ENCODE measurements around the gene EPOP. TPM values are rescaled to one million over a fixed set of nuclear protein-coding genes. Genes with fewer than 3 reads are reported as not detected.

The EPOP gene
- total and polyA plus RNA-seq, 2 of the 8 experiments (the other 6 are each of a cell fraction or from before 2014, with no cell fraction given), result 1.5 to 3.3 TPM

DNA sequence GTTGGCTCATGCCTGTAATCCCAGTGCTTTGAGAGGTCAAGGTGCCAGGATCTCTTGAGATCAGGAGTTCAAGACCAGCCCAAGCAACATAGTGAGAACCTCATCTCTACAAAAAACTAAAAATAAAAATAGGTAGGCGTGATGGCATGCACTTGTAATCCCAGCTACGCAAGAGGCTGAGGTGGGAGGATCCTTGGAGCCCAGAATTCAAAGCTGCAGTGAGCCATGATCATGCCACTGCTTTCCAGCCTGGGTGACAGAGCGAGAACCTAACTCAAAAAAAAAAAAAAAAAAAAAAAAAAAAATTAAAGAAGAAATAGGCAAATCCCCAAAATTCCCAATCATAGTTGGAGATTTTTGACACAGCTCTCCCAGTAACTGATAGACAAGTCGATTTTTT lies 36.8 kb downstream of the EPOP start:
- H3K4me3 ChIP-seq (ENCODE audit: extremely low read depth in 1 of 4, insufficient read depth in 2 of 4, low read depth in 3 of 4, low read length in 4 of 4), result no peak overlapping the region
- H3K27me3 ChIP-seq (replicated peaks in 1 of 4; ENCODE audit: control insufficient read depth in 3 of 4, extremely low read depth in 1 of 4, insufficient read depth in 3 of 4, low read length in 3 of 4), result no peaks in the 10 kb centered on the region
- no peak overlapping the region for H3K27ac ChIP-seq (ENCODE audit: low read depth, low read length)
- WGBS, 2 experiments (ENCODE audit: extremely low coverage in 1 of 2, insufficient coverage in 1 of 2, insufficient read length in 1 of 2, insufficient replicate concordance in 2 of 2, low coverage in 1 of 2, low lambda C conversion rate in 2 of 2, missing lambda C conversion rate in 1 of 2), result 86% methylated on average over 4 of the region's 4 CpGs; no CpG with 5 or more reads in 1 of the 2 experiments
- H3K4me1 ChIP-seq (replicated peaks in 1 of 4; ENCODE audit: control insufficient read depth in 3 of 4, insufficient read depth in 4 of 4, low read length in 3 of 4), result peaks cover 0 to 3% (median 2%) of the 10 kb centered on the region in 4 experiments; a peak in 3 of 7 replicates
- H4K8ac ChIP-seq (ENCODE audit: extremely low read depth, insufficient read depth, low read length), result no peak overlapping the region
- no peak overlapping the region for H3K14ac ChIP-seq (ENCODE audit: insufficient read length)
- FAIRE-seq, result no peak
- H3K4me2 ChIP-seq (ENCODE audit: insufficient read depth in 1 of 2, low read depth in 2 of 2, low read length in 2 of 2), result no peak overlapping the region
- H4K20me1 ChIP-seq (replicated peaks in 1 of 2; ENCODE audit: control insufficient read depth in 1 of 2, insufficient read depth in 2 of 2, low read length in 2 of 2), result no peaks in the 10 kb centered on the region
- no peak overlapping the region for H2BK15ac ChIP-seq (ENCODE audit: low read length)
- no peak overlapping the region for H3K9ac ChIP-seq (replicated peaks in 1 of 4; ENCODE audit: extremely low read depth in 1 of 4, low read depth in 3 of 4, low read length in 3 of 4)
- no peak overlapping the region for H2BK120ac ChIP-seq (replicated peaks; ENCODE audit: low read depth, low read length)
- CTCF ChIA-PET (ENCODE audit: partially characterized antibody), result interaction anchor here (1.6 kb wide), 1 partner anchor 33 kb away, joined by 5 read pairs; no protein-coding TSS in a partner anchor
- no peak overlapping the region for H3K56ac ChIP-seq (replicated peaks; ENCODE audit: insufficient read length, low read depth, low read length)
- no peak overlapping the region for H2BK12ac ChIP-seq (ENCODE audit: low read depth, low read length)
- H3K18ac ChIP-seq (ENCODE audit: extremely low read depth, low read length), result no peak overlapping the region
- H3K9me3 ChIP-seq (ENCODE audit: insufficient read depth in 2 of 2, low read depth in 1 of 2, low read length in 1 of 2), result no peaks in the 10 kb centered on the region
- H2AFZ ChIP-seq (ENCODE audit: low read length), result no peak overlapping the region
- H3K79me2 ChIP-seq (ENCODE audit: control insufficient read depth in 1 of 2, insufficient read depth in 2 of 2, low read length in 2 of 2), result no peaks in the 10 kb centered on the region
- no peak overlapping the region for H4K91ac ChIP-seq (replicated peaks; ENCODE audit: insufficient read length, low read length)
- no peak overlapping the region for H3K4ac ChIP-seq (replicated peaks; ENCODE audit: insufficient read length, low read depth, low read length)
- no peak overlapping the region for H4K5ac ChIP-seq (ENCODE audit: insufficient read length, low read depth, low read length)
- H3K23me2 ChIP-seq (ENCODE audit: low read depth, low read length), result no peaks in the 10 kb centered on the region
- no peaks in the 10 kb centered on the region for H3K79me1 ChIP-seq (ENCODE audit: low read depth, low read length)
- H2BK5ac ChIP-seq (ENCODE audit: low read depth, low read length), result no peak overlapping the region
- H2BK20ac ChIP-seq (ENCODE audit: low read length), result no peak overlapping the region
- no peak overlapping the region for H2AK5ac ChIP-seq (ENCODE audit: low read depth, low read length)
- no peaks in the 10 kb centered on the region for H3K36me3 ChIP-seq (ENCODE audit: control insufficient read depth in 2 of 4, insufficient read depth in 4 of 4, low read length in 3 of 4)
- POLR2A ChIA-PET (ENCODE audit: partially characterized antibody), result no interaction called here
- no peak for DNase-seq (ENCODE audit: low read depth in 1 of 2, low spot score in 2 of 2)
- no peak overlapping the region for H3K23ac ChIP-seq (ENCODE audit: insufficient read length)
- TF ChIP-seq RXRA (IDR thresholded peaks at IDR 0.05; ENCODE audit: insufficient read depth, low read depth, low read length) (no peak), TBP (IDR thresholded peaks at IDR 0.05; ENCODE audit: low read depth, low read length) (no peak), RAD21 (IDR thresholded peaks at IDR 0.05 in 1 of 2, conservative IDR thresholded peaks at IDR 0.05 in 1 of 2; ENCODE audit: low read depth in 2 of 2, low read length in 2 of 2) (no peak), ATF2 (IDR thresholded peaks at IDR 0.05; ENCODE audit: low read length) (no peak), CBX5 (IDR thresholded peaks at IDR 0.05; ENCODE audit: low read depth, low read length) (no peak), FOSL1 (IDR thresholded peaks at IDR 0.05; ENCODE audit: insufficient read depth, low read depth, low read length) (no peak), POLR2AphosphoS5 (IDR thresholded peaks at IDR 0.05; ENCODE audit: low read depth, low read length) (no peak), TAF7 (optimal IDR thresholded peaks at IDR 0.05; ENCODE audit: borderline replicate concordance, low read depth, low read length) (no peak), RBBP5 (IDR thresholded peaks at IDR 0.05; ENCODE audit: borderline replicate concordance, low read depth, low read length) (no peak), JUN (IDR thresholded peaks at IDR 0.05; ENCODE audit: low read depth, low read length) (no peak), EZH2 (IDR thresholded peaks at IDR 0.05; ENCODE audit: low read depth, low read length, severe bottlenecking) (no peak), TCF12 (IDR thresholded peaks at IDR 0.05; ENCODE audit: low read depth, low read length) (no peak), KDM5A (IDR thresholded peaks at IDR 0.05; ENCODE audit: low read length) (no peak)
